Measurements from ENCODE around the gene COPS6. TPM values are rescaled to one million over a fixed set of nuclear protein-coding genes. Genes with fewer than 3 reads are reported as not detected.
A peak's percentile ranks its signal among the peaks of the same experiment; 100 is the strongest.

The COPS6 gene
- 46.1 TPM for total RNA-seq

GRCh38 chr7:100088621-100089457, at the start of gene COPS6:
TSS of gene COPS6 (plus strand) at chr7:100088969. CDS start at chr7:100088991, 22 bp downstream.
- DNase-seq: peak; percentile 24

GRCh38 chr7:100040575-100040974, 48.2 kb upstream of the COPS6 start:
- DNase-seq: no peak

- no peak for DNase-seq
These were observed 44.1 kb upstream of the COPS6 start for GRCh38 chr7:100044718-100045117.

- DNase-seq: no peak
These were observed 40.1 kb upstream of the COPS6 start for GRCh38 chr7:100048680-100049079.

- peak; percentile 82 for DNase-seq
These were observed 39.1 kb upstream of the COPS6 start, which contains the start of gene ZSCAN21 for GRCh38 chr7:100049441-100050291. TSS of gene ZSCAN21 (plus strand) at chr7:100049774. CDS start at chr7:100057007, 7,233 bp downstream.

GRCh38 chr7:100051611-100052010, 37.2 kb upstream of the COPS6 start:
- DNase-seq: no peak

- peak; percentile 40 for DNase-seq
These were observed 35.6 kb upstream of the COPS6 start for GRCh38 chr7:100053215-100053614.

- no peak for DNase-seq
These were observed 31.8 kb upstream of the COPS6 start for GRCh38 chr7:100057006-100057405.

- no peak for DNase-seq
These were observed 29.5 kb upstream of the COPS6 start for GRCh38 chr7:100059251-100059739.

- no peak for DNase-seq
These were observed 27.1 kb upstream of the COPS6 start for GRCh38 chr7:100061518-100062193.

GRCh38 chr7:100063376-100063775, 25.4 kb upstream of the COPS6 start:
- DNase-seq: no peak

- no peak for DNase-seq
These were observed 24.6 kb upstream of the COPS6 start for GRCh38 chr7:100064162-100064561.

GRCh38 chr7:100065452-100066186, 23.1 kb upstream of the COPS6 start:
- no peak for DNase-seq

GRCh38 chr7:100066953-100067352, 21.8 kb upstream of the COPS6 start:
- DNase-seq: no peak

- DNase-seq: no peak
These were observed 18.8 kb upstream of the COPS6 start for GRCh38 chr7:100069991-100070390.

- no peak for DNase-seq
These were observed 17.6 kb upstream of the COPS6 start for GRCh38 chr7:100071018-100071723.

GRCh38 chr7:100072462-100072861, 16.3 kb upstream of the COPS6 start:
- DNase-seq: no peak

- DNase-seq: no peak
These were observed 13.9 kb upstream of the COPS6 start for GRCh38 chr7:100074841-100075240.

- no peak for DNase-seq
These were observed 13.4 kb upstream of the COPS6 start for GRCh38 chr7:100075418-100075817.

- DNase-seq: no peak
These were observed 11.6 kb upstream of the COPS6 start for GRCh38 chr7:100077205-100077604.

- DNase-seq: no peak
These were observed 9.7 kb upstream of the COPS6 start for GRCh38 chr7:100079024-100079560.

Data from skin of body (tissue), 2 donors.